ENCODE measurements around the gene KLHL40. TPM values are rescaled to one million over a fixed set of nuclear protein-coding genes. Genes with fewer than 3 reads are reported as not detected.

The KLHL40 gene
- total RNA-seq, 3 donors from 2014 or later (not counting 1 experiment from before 2014, with no cell fraction given): not detected

DNA sequence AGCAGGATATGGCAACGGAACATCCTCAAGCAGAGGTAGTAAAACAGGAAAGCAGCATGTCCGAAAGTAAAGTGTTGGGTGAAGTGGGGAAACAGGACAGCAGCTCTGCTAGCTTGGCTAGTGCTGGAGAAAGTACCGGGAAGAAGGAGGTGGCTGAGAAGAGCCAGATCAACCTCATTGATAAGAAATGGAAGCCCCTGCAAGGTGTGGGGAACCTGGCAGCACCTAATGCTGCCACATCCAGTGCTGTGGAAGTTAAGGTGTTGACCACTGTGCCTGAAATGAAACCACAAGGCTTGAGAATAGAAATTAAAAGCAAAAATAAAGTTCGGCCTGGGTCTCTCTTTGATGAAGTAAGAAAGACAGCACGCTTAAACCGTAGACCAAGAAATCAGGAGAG, 46.1 kb upstream of the KLHL40 start:
- 50% methylated on average over 6 of the region's 6 CpGs for WGBS (ENCODE audit: insufficient coverage)
- Mint-ChIP-seq H3K36me3 (peaks cover 19% of the 10 kb centered on the region), H3K4me3 (no peak overlapping the region), H3K27ac (no peak overlapping the region), H3K9me3 (no peaks in the 10 kb centered on the region), H3K4me1 (peaks cover 8 to 10% of the 10 kb centered on the region in 2 donors), H3K27me3 (ENCODE audit: low read depth in 2 of 2) (no peaks in the 10 kb centered on the region)
- H3K9me3 ChIP-seq (ENCODE audit: control insufficient read depth, insufficient read depth, low read length): no peaks in the 10 kb centered on the region
- peak; percentile 28 to 50 (median 39) for ATAC-seq
- TF ChIP-seq CTCF (IDR thresholded peaks at IDR 0.05): no peak
- DNase-seq: peak in 1 of 2 donors; percentile 30
- no peak overlapping the region for H3K4me3 ChIP-seq (ENCODE audit: low read length)
- peaks cover 81% of the 10 kb centered on the region for H3K36me3 ChIP-seq (ENCODE audit: control insufficient read depth, insufficient read depth, low read length)
- no peaks in the 10 kb centered on the region for H3K27me3 ChIP-seq (ENCODE audit: control insufficient read depth, insufficient read depth, low read length)
- intact Hi-C loops (cut with micrococcal nuclease): loop anchor here (5.0 kb wide), 1 partner anchor 37 kb away; the partner anchor contains the start of gene NKTR
- peak overlapping the region; percentile 78 for H3K27ac ChIP-seq (ENCODE audit: low read length)
- peaks cover 7% of the 10 kb centered on the region for H3K4me1 ChIP-seq (ENCODE audit: control insufficient read depth, insufficient read depth, low read length)

GRCh38 chr3:42640129-42640528, 45.2 kb upstream of the KLHL40 start:
- ATAC-seq (no peak), DNase-seq (no peak)
- H3K9me3 ChIP-seq (ENCODE audit: control insufficient read depth, insufficient read depth, low read length): no peaks in the 10 kb centered on the region
- peaks cover 7% of the 10 kb centered on the region for H3K4me1 ChIP-seq (ENCODE audit: control insufficient read depth, insufficient read depth, low read length)
- Mint-ChIP-seq H3K27ac (no peak overlapping the region), H3K9me3 (no peaks in the 10 kb centered on the region), H3K27me3 (ENCODE audit: low read depth in 2 of 2) (no peaks in the 10 kb centered on the region), H3K4me3 (no peak overlapping the region), H3K36me3 (peaks cover 19% of the 10 kb centered on the region), H3K4me1 (peaks cover 8 to 10% of the 10 kb centered on the region in 2 donors)
- H3K36me3 ChIP-seq (ENCODE audit: control insufficient read depth, insufficient read depth, low read length): peaks cover 81% of the 10 kb centered on the region
- no peaks in the 10 kb centered on the region for H3K27me3 ChIP-seq (ENCODE audit: control insufficient read depth, insufficient read depth, low read length)
- intact Hi-C loops (cut with micrococcal nuclease): no loop called here
- H3K27ac ChIP-seq (ENCODE audit: low read length): no peak overlapping the region
- H3K4me3 ChIP-seq (ENCODE audit: low read length): no peak overlapping the region
- no peak for TF ChIP-seq CTCF (IDR thresholded peaks at IDR 0.05)

DNA sequence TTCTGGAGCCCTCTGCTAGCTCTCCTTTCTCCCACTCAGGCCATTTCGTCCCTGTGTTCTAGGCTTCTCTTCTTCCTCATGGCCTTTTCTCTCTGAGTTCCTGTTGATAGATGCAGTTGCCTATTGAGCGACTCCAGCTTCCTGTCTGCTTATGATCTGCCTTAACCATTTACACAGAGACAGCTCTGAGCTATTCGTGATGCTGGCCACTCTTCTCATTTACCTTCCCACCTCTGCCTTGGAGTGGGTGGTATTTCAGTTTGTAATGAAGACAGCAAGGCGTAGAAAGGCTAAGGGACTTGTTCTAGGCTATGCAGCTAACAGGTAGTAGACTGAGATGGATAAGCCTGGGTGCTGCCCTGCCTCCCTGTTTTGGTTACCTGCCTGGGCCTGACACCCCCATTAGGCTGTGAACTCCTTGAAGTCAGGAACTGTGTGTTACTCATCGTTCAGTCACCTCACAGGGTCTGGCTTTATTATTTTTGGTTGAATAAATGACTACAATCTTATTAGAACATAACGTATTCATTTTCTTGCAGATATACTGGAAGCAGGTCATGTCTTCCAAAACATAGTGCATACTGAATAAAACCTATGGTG, 44.5 kb upstream of the KLHL40 start:
- ATAC-seq (no peak), DNase-seq (no peak)
- no peaks in the 10 kb centered on the region for H3K9me3 ChIP-seq (ENCODE audit: control insufficient read depth, insufficient read depth, low read length)
- no peaks in the 10 kb centered on the region for H3K27me3 ChIP-seq (ENCODE audit: control insufficient read depth, insufficient read depth, low read length)
- no peak overlapping the region for H3K4me3 ChIP-seq (ENCODE audit: low read length)
- TF ChIP-seq CTCF (IDR thresholded peaks at IDR 0.05): no peak
- peaks cover 81% of the 10 kb centered on the region for H3K36me3 ChIP-seq (ENCODE audit: control insufficient read depth, insufficient read depth, low read length)
- Mint-ChIP-seq H3K27ac (peak overlapping the region in 1 of 2 donors; percentile 50), H3K4me3 (peak overlapping the region; percentile 29), H3K9me3 (no peaks in the 10 kb centered on the region), H3K27me3 (ENCODE audit: low read depth in 2 of 2) (no peaks in the 10 kb centered on the region), H3K36me3 (peaks cover 19% of the 10 kb centered on the region), H3K4me1 (peaks cover 8 to 10% of the 10 kb centered on the region in 2 donors)
- H3K27ac ChIP-seq (ENCODE audit: low read length): no peak overlapping the region
- peaks cover 7% of the 10 kb centered on the region for H3K4me1 ChIP-seq (ENCODE audit: control insufficient read depth, insufficient read depth, low read length)
- WGBS (ENCODE audit: insufficient coverage): 91% methylated on average over 4 of the region's 6 CpGs
- intact Hi-C loops (cut with micrococcal nuclease): no loop called here
